DMS 273 (cell line): ENCODE results near the gene SALL2.
A peak's percentile ranks its signal among the peaks of the same experiment; 100 is the strongest.
"Not testable (repeated sequence)": the region's sequence is repeated elsewhere in the genome, so short reads cannot be mapped to it uniquely, and the experiment has no call there.

ENCODE experiments used
- DNase-seq: peaks from one replicate; lab custom pipeline; 2025; ENCODE audit not compliant: unreplicated experiment; lab: John Stamatoyannopoulos, UW

The SALL2 gene

DNA sequence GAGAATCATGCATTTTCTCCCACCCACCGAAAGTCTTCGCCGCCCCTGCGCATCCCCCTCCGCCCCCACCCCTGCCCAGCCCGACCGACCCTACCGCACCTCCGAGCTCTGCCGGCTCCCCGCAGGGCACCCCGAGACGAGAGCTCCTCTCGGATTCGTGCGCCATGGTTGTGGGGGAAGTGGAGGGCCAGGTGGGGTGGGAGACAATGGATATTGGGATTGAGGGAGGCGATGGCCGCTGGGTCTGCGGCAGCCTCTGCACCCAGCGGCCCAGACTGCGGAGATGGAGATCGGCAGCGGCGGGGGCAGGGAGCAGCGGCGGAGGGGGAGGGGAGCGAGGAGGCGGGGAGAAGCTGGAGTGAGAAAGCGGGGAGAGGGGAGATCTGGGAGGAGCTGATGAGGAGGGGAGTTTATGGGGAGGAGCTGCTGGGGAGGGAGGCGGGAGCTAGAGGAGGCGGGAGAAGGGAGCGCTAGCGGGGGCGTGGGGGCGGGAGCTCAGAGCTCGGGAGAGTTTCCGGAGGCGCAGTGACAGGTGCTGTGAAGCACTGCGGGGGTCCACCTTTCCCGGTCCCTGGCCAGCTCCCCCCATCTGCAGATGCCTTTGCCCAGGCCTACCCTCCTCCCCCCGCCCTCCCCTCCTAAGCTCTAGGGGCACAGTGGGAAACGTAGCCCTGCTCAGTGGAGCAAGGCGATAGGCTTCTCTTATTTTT, at the start of gene SALL2:
SALL2 (minus strand) TSS at position 385 of the 710 bp plus-strand sequence; CDS start at position 166, 219 bp downstream.
- DNase-seq = peak; percentile 93

DNA sequence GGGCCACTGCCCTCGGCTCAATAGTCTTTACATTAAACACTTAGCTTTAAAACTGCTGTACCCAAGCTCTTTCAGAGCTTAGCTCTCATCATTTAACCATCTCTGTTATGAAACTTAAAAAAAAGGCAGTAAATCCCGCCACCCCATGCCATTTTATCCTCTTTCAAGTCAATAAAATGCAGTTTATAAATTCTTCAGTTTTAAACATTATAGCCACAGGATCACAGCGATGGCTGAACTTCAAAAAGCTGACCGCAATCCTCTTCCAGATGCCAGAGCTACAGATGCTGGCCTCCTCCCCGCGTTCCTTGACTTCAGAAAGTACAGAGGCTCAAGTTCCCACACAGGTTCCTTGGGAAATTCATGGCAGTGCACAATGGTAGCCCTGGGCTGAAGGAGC, 49.5 kb upstream of the SALL2 start:
- no peak for DNase-seq

DNA sequence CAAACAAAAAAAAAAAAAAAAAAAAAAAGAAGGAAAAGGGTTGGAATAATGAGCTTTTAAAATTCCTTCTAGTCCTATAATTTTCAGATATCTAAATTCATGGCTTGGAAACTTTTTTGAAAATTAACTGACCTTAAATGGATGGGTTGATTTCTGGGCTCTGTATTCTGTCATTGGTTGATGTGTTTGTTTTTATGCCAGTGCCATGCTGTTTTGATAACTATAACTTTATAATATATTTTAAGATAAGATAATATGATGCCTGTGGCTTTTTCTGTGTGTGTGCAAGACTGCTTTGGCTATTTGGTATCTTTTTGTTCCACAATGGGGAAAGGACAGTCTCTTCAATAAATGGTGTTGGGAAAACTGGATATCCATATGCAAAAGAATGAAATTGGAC, 46.5 kb upstream of the SALL2 start:
- no peak for DNase-seq

DNA sequence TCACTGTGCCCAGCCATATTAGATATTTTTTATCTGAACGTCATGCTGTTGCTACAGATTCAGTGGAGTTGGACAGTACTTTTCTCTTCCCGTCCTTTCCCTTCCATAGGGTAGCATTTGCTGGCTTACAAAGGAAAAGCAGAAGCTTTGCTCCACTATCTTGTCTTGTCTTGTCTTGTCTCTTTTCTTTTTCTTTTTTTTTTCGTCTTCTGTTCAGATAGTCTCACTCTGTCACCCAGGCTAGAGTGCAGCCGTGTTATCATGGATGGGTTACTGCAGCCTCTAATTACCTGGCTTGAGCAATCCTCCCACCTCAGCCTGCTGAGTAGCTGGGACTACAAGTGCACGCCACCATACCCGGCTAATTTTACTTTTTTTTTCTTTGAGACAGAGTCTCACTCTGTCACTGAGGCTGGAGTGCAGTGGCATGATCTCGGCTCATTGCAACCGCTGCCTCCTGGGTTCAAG, 32.6 kb upstream of the SALL2 start:
- no peak for DNase-seq

DNA sequence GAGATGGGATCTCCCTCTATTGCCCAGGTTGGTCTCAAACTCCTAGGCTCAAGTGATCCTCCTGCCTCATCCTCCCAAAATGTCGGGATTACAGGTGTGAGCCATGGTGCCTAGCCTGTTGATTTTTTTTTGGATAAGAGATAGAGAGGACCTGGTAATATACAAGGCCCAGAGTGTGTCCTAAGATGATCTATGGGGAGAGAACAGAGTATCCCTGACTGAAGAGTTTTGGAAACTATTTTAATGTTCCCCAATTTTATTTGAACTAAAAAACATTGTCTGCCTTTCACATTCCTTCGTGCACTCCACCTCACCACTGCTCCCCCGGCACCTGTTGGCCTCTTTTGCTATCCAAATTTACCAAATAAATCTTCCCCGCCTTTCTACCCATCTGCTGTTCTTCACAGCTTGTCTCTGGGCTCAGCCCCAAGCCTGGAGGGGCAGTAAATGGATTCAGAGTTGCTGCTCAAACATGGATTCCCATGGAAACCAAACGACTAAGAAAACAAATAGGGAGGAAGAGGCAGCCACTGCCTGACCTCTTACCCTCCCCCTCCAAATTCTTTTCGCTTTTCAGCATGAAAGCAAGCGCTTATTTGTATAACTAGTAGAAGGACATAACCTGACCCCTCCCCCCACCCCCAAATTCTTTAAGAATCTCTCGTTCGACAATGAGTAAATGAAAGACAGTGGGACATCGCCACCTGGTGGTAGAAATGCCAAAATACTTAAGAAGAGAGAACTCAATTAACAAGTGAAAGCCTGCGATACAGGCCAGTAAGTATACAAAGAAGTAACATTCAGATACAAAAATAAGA, 31.1 kb upstream of the SALL2 start:
- DNase-seq = peak; percentile 96

DNA sequence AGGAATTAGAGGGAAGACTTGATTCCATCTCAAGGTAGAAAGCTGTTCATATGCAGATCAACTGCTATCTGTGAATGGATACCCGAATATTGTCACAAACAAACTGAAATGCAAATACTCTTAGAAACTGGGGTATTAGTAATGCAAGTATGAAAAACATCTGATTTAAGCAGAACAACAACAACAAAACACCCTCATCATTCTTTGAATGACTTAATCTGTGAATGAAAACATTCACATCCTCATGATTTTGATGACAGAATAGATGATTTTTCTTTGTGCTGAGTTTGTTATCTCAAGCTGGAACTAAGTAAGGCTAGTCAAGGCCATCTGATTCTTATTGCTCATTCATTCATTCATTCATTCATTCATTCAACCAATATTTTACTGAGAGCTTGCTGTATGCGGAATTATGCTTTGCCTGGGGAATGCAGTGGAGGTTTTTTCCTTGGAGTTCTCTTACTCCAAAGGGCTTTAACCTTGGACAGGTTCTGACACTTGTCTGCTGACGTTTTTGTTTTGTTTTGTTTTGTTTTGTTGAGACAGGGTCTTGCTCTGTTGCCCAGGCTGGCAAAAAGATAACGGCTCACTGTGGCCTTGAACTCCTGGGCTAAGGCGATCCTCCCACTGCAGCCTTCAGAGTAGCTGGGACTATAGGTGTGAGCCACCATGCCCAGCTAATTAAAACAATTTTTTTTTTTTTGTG, 30.4 kb upstream of the SALL2 start:
- DNase-seq = no peak

DNA sequence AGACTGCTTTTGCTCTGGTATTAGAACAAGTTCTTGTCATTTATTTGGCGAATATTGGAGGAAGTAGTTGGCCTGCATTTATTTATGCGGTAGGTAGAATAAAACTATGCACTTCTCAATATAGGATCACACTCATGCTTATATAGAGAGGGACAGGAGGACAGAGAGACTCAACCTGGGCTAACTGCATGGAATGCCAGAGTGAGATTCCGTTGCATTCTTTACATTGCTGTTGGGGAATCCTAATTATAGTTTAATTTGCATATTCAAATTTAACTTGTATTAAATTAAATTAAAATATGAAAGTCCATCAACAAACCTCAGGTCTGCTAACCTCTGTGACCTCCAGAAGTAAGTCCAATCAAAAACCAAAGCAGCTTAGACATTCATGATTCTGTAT, 27.1 kb upstream of the SALL2 start:
- no peak for DNase-seq

DNA sequence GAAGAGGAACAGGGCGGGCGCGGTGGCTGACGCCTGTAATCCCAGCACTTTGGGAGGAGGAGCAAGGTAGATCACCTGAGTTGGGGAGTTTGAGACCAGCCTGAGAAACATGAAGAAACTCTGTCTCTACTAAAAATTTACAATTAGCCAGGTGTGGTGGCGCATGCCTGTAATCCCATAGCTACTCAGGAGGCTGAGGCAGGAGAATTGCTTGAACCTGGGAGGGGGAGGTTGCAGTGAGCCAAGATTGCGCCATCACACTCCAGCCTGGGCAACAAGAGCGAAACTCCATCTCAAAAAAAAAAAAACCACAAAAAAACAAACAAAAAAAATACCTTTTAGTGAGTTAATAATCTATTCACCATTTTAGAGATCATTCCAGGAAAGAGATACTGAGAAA, 18.4 kb upstream of the SALL2 start:
- not testable (repeated sequence) for DNase-seq

DNA sequence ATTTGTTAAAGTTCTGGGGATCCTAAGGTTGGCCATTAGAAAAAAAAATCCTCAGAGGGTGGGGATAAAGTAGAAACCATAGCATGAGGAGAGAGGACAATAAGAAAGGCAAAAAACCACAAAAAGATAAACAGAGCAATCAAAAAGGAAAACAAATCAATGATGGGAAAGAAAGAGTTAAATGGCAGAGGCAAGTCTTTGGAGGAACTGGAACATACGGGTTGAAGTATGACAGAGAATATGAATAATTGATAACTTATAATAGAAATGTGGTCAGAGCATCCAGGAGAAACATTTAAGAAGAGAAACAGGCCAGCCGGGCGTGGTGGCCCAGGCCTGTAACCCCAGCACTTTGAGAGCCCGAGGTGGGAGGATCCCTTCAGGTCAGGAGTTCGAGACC, 17.8 kb upstream of the SALL2 start:
- peak; percentile 50 for DNase-seq

DNA sequence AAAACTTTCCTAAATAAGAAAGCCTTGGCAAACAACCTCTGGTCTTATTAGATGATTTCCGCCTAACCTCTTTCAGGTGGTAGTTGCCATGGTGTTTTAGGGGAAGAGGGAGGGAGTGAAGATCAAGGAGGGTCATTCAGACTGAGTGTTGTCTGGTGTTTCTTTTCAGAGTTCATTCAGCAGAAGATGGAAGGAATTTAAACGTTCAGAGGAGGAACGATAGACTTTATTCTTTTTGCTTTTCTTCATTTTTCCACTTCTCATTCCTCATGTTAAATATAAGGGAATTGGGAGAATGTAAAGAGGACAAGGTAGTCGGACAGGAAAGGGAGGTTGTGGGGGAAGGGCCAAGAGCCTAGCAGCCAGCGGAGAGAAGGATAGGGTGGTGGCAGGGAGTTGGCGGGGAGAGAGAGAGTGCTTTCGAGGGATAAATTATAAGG, 17.4 kb upstream of the SALL2 start:
- DNase-seq = peak; percentile 77

DNA sequence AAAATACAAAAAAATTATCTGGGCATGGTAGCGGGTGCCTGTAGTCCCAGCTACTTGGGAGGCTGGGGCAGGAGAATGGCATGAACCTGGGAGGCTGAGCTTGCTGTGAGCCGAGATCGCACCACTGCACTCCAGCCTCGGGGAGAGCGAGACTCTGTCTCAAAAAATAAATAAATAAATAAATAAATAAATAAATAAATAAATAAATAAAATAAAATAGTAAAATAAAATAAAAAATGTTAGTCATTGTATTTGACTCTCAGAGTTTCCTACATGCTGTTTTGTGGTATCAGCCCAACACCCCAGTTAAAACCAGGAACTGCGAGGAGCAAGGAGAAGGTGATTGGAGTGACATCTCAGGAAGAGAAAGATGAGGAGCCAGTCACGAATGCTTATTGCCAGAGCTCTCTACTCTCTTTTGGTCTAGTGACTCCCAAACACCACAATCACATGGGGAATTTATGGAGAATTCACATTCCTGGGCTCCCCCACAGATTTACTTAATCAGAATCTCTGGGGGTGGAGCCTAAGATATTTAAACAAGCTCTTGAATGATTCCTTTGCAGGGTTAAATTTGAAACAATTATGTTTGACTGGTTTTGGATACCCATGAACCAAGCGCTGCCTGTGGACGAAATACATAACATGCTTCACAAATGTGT, 15.4 kb upstream of the SALL2 start:
- DNase-seq = no peak

DNA sequence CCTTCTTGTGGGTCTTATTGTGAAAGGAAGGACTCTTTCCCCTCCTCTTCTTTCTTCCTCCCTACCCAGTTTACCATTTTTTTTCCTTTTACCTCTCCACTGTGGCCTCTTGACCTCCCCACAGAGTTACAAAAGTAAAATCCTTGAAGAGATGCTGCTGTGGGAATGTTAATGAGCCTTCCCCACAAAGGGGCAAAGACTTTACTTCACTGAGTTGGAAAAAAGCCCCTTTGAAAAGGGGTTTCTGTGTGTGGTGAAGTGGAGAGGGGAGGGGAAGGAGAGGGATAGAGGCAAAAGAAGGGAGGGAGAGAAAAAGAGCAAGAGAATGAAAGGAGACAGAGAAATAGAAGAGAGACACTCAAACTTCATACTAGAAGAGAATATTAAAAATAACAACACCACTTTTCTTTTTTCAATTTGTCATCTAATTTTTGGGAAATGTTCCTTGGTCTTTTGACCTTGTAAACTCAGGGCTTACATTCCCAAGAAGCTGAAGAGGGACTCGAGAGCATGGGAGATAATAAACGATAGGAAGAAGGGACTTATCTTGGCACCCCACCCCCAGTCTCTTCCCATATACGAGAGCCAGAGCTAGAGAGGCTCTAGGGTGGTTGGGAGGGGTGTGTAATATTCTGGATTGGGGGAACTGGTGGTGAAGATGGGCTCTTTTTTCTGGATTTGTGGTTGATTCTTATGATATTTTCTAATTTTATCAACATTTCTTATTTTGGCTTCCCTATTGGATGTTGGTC, 13.2 kb upstream of the SALL2 start:
- DNase-seq = peak; percentile 12

DNA sequence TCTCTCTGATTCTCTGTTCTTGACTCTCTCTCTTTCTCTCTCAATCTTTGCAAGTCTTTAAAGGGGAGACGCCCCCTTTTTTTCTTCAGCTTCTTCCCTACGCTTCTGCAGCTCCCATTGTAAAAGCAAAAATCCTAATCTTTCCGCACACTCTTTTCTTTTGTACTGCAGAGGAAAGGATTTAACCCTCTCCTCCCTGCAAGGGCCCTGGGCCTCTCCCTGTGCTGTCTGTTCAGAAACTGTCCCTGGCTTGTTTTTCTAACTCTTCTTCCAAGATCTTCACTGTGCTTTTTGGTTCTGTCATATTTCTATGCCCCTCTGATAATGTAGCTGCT, 10.9 kb upstream of the SALL2 start:
- no peak for DNase-seq

DNA sequence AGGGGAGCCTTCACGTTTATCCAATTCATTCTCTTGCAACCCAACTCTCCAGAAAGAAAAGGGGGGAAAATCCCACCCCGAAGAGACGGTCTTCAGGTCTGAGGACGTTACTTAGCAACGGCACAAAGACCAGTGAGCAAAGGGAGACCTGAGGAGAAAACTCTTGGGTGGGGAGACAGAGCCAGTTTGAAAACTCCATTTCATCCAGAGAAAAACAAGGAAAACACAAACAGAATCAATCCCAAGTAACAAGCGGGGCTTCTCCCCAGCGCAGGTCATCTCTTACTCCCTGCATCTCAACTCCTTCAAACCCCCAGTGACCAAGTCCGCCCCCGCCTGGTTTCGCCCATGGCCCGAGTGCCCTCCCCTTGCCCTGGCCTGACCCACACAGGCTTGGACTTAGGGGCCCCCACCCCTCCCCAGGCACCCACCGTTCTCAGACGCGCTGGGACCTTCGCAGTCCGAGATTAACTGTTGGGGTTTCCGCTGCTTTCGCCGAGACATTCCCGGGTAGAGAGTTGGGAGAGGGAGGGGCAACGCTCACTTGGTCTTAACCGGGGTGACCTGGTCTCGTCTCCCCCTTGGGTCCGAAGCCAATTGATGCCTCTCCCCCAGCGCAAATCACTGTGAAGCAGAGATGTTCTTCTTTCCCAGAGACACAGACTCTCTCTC, 10.4 kb upstream of the SALL2 start:
- peak; percentile 28 for DNase-seq

DNA sequence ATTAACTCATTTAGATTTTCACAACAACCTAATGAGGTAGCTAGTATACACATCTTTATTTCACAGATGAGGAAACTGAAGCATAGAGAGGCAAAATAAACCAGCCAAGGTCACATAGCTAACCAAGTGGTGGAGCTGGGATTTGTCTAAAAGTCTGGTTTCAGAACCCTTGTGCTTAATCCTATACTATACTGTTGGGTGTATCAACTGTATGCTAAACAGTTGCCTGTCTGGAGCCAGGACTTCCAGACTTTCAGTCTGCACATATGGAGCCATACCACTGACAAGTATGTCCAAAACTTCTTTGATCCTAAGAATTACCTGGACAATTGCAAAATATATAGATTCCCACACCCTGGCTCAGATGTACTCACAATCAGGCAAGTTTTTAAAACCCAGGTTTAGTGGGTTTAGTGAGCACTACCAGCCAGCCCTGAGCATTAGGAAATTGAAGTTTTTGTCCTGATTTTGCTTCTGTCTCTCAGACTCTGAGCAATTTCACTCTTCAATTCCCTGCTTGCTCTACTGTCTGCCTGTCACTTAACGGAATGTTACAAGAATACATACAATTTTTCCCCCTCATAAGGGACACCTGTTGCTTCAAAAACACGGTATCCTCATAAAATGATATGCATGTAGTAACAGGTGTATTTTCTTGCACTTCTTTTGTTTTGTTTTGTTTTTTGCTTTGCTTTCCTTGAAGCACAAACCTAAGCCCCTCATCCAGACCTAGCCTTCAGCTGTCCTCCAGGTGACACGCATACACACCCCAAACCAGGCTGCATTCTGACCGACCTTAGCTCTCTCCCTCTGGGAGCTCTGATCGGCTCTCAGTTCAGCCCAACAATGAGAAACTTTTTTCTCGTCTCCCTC, 9.6 kb upstream of the SALL2 start:
- peak; percentile 26 for DNase-seq

DNA sequence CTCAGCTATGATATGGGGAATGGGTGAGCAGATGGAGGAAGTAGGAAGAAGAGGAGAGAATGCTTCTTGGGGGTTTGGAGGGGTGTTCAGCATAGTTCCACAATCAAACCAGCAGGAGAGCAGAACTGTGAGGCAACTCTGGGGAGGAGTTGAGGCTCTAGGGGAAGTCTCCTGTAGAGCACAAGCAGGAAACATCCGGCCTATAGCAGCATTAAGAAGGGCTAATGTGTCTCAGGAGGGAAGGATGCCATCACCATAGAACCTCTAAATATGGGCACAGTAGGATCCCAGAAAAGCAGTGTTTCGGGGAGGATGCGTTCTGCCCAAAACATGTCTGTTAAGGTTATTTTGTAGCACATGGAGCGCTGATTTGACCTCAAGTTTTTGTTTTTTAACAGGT, 8.4 kb upstream of the SALL2 start:
- DNase-seq = no peak

DNA sequence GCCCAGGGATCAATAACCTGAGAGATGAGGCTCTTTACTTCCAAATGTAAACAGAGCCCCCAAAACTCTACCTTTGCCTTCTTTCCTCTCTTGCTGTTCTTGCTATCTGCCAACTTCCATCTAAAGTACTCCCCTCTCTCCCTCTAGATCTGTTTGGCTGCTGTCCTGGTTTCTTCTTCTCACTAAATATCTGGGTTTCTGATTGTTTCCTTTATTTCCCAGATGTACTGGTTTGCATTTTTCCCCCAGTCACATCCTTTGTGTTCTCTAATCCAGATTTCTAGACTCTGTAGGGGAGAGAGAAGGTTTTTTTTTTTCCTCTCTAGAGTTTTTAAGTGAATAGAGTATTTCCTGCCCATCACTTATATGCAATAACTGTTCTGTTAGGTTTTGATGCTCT, 7.1 kb upstream of the SALL2 start:
- DNase-seq = no peak

DNA sequence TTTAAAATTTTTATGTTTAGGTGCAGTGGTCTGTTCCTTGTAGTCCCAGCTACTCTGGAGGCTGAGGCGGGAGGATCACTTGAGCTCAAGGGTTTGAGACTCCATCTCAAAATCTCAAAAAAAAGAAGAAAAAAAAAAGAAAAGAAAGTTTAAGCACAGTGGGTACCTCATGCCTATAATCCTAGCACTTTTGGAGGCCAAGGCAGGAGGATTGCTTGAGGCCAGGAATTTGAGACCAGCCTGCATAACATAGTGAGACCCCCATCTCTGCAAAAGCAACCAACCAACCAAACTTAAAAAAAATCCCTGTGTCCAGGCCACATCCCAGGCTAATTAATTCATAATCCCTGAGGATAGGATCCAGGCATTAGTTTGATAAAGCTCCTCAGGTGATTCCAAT, 3.4 kb upstream of the SALL2 start:
- no peak for DNase-seq
